Suprapubic skin (tissue), 4 donors: ENCODE data around the gene CFAP20DC. TPM values are rescaled to one million over a fixed set of nuclear protein-coding genes. Genes with fewer than 3 reads are reported as not detected.

ENCODE experiments used
- DNase-seq, 2 donors: peaks; one replicate each; pipeline ENCODE4 v3.0.0-alpha.2; 2019; ENCODE audit warnings: low spot score in 2 of 2
- H3K27ac ChIP-seq: fragments of 200-600 bp; sonication (generic); one replicate; pipeline ENCODE4 v1.5.1; 2019
- H3K27me3 ChIP-seq: fragments of 200-600 bp; sonication (generic); one replicate; pipeline ENCODE4 v1.5.1; 2019
- H3K36me3 ChIP-seq: fragments of 200-600 bp; sonication (generic); one replicate; pipeline ENCODE4 v1.5.1; 2019
- H3K4me1 ChIP-seq: fragments of 200-600 bp; sonication (generic); one replicate; pipeline ENCODE4 v1.5.1; 2019
- H3K4me3 ChIP-seq: fragments of 200-600 bp; sonication (generic); one replicate; pipeline ENCODE4 v1.5.1; 2019; ENCODE audit warnings: mild to moderate bottlenecking
- H3K9me3 ChIP-seq: fragments of 200-600 bp; sonication (generic); one replicate; pipeline ENCODE4 v1.5.1; 2019
- EP300 ChIP-seq: sonication (generic); formaldehyde crosslinking; IDR thresholded peaks from one replicate; pipeline ENCODE4 v1.6.1; 2017; ENCODE audit warnings: antibody characterized with exemption
- POLR2A ChIP-seq, 2 donors: fragments of 450-650 bp; IDR thresholded peaks; one replicate each; pipeline ENCODE4 v1.6.1; 2017; ENCODE audit warnings: antibody characterized with exemption in 2 of 2, mild to moderate bottlenecking in 2 of 2, moderate library complexity in 2 of 2
- POLR2AphosphoS5 ChIP-seq, 3 donors: sonication (generic); formaldehyde crosslinking; IDR thresholded peaks; one replicate each; pipeline ENCODE4 v1.6.1; 2017; ENCODE audit warnings: antibody characterized with exemption in 3 of 3
- WGBS: methylation state at CpG from one replicate; pipeline ENCODE4 v1.1.5; 2018; 5-methylcytosine and 5-hydroxymethylcytosine counted together
- total RNA-seq, 4 donors: library from RNA; depleted of rRNA; stranded (reverse); fragments of >200 nt; gene quantifications; one replicate each; pipeline ENCODE4 v1.1.0, GENCODE V29; 2016
- TF ChIP-seq, protein P1 (sequence below), 2 donors: fragments of 200-600 bp in 1 of 2; fragments of 450-650 bp in 1 of 2; sonication (generic) in 1 of 2; IDR thresholded peaks; one replicate each; pipeline ENCODE4 v1.5.1; 2016 to 2019; ENCODE audit warnings: antibody characterized with exemption in 2 of 2, mild to moderate bottlenecking in 1 of 2, moderate library complexity in 1 of 2

CFAP20DC gene
- total RNA-seq, 4 donors from 2014 or later: 0.53 to 2.3 (median 0.94) TPM

DNA sequence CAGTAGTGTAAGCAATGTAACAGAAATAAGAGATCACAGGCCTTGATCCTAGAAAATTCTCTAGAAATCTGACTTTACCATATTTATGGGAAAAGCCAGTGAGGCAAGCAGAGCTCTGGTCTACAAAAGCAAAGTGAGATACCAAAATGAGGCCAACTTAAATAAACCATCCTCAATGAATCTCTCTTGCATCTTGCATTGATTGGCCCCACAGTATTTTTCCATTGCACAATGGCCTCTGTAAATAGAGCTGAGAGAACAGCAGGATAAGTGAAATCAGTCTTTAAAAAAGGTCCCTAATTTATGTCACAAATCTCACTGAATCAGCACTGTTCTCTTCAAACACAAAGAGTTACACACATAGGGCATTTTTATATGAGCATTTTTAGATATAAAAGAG lies 8.9 kb downstream of the CFAP20DC start:
- TF ChIP-seq, protein P1, sequence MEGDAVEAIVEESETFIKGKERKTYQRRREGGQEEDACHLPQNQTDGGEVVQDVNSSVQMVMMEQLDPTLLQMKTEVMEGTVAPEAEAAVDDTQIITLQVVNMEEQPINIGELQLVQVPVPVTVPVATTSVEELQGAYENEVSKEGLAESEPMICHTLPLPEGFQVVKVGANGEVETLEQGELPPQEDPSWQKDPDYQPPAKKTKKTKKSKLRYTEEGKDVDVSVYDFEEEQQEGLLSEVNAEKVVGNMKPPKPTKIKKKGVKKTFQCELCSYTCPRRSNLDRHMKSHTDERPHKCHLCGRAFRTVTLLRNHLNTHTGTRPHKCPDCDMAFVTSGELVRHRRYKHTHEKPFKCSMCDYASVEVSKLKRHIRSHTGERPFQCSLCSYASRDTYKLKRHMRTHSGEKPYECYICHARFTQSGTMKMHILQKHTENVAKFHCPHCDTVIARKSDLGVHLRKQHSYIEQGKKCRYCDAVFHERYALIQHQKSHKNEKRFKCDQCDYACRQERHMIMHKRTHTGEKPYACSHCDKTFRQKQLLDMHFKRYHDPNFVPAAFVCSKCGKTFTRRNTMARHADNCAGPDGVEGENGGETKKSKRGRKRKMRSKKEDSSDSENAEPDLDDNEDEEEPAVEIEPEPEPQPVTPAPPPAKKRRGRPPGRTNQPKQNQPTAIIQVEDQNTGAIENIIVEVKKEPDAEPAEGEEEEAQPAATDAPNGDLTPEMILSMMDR (IDR thresholded peaks at IDR 0.05): no peak
- no peak for DNase-seq
- H3K4me1 ChIP-seq: no peaks in the 10 kb centered on the region
- no peaks in the 10 kb centered on the region for H3K27me3 ChIP-seq
- no peaks in the 10 kb centered on the region for H3K9me3 ChIP-seq
- H3K4me3 ChIP-seq: no peak overlapping the region
- no peak overlapping the region for H3K27ac ChIP-seq
- H3K36me3 ChIP-seq: no peaks in the 10 kb centered on the region

DNA sequence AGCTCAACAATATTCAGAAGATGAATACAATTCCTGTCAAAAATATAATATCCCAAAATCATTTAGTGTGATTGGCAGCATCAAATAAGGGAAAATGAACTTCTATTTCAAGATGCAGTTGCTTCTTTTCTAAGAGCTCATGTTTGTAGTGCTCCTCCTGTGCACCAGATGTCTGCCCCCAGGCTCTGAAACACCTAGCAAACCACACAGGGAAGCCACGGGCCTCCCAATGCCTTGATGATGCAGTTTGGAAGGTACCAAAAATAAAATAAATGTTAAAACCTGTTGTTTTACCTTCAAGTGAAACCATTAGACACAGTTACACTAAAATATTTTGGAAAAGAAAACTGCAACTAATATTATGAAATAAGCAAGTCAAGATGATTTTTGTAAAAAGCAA lies 22.2 kb downstream of the CFAP20DC start:
- Histone ChIP-seq H3K4me3 (no peak overlapping the region), H3K9me3 (no peaks in the 10 kb centered on the region), H3K27me3 (no peaks in the 10 kb centered on the region), H3K4me1 (no peaks in the 10 kb centered on the region), H3K27ac (no peak overlapping the region), H3K36me3 (no peaks in the 10 kb centered on the region)
- TF ChIP-seq EP300 (no peak), POLR2A (IDR thresholded peaks at IDR 0.05) (no peak), POLR2AphosphoS5 (IDR thresholded peaks at IDR 0.05) (no peak)
- TF ChIP-seq, protein P1 (IDR thresholded peaks at IDR 0.05): no peak
- no peak for DNase-seq
- WGBS: 52% methylated on average over 1 of the region's 1 CpG

DNA sequence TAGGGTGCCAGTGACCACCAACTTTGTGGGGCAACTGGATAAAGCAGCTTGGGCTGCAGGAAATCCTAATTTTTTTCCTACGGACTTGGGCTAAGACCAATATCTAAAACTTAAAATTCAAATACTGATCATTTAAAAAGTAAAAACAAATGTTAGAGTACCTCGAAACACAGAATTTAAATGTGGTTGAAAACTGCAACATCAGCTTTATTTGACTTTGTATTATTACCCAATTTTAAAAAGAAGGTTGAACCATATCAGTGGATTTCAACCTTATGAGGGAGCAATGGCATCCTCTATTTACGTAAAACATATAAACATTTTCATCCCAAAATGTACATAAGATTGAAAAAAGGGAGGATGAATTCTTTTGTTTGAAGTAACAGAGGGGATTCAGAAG lies 26.2 kb downstream of the CFAP20DC start:
- 64% methylated on average over 3 of the region's 3 CpGs for WGBS
- Histone ChIP-seq H3K27me3 (no peaks in the 10 kb centered on the region), H3K4me1 (no peaks in the 10 kb centered on the region), H3K9me3 (no peaks in the 10 kb centered on the region), H3K36me3 (no peaks in the 10 kb centered on the region), H3K27ac (no peak overlapping the region), H3K4me3 (no peak overlapping the region)
- TF ChIP-seq POLR2AphosphoS5 (IDR thresholded peaks at IDR 0.05) (no peak), EP300 (no peak), POLR2A (IDR thresholded peaks at IDR 0.05) (no peak)
- TF ChIP-seq, protein P1 (IDR thresholded peaks at IDR 0.05): no peak
- no peak for DNase-seq

DNA sequence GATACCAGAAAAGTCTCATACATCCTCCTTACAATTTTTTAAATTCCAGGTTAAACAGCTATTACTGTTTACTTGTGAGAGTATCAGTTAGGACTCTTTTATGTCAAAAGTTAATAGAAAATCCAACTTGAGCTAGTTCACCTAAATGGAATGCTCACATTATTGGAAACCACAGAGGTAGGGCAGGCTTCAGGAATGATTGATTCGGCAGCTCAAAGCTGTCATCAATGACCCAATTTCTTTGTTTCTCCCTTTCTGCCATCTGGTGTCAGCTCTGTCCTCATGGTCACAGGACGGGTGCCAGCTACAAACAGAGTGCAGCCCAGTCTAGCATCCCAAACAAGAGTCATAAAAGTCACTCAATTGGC lies 32.2 kb downstream of the CFAP20DC start:
- H3K9me3 ChIP-seq: no peaks in the 10 kb centered on the region
- no peak overlapping the region for H3K4me3 ChIP-seq
- H3K27ac ChIP-seq: peak overlapping the region; percentile 44
- DNase-seq: no peak
- no peaks in the 10 kb centered on the region for H3K4me1 ChIP-seq
- TF ChIP-seq, protein P1 (IDR thresholded peaks at IDR 0.05): no peak
- TF ChIP-seq POLR2AphosphoS5 (IDR thresholded peaks at IDR 0.05): no peak
- TF ChIP-seq EP300: no peak
- TF ChIP-seq POLR2A (IDR thresholded peaks at IDR 0.05): no peak
- H3K36me3 ChIP-seq: no peaks in the 10 kb centered on the region
- 72% methylated on average over 2 of the region's 2 CpGs for WGBS
- no peaks in the 10 kb centered on the region for H3K27me3 ChIP-seq

DNA sequence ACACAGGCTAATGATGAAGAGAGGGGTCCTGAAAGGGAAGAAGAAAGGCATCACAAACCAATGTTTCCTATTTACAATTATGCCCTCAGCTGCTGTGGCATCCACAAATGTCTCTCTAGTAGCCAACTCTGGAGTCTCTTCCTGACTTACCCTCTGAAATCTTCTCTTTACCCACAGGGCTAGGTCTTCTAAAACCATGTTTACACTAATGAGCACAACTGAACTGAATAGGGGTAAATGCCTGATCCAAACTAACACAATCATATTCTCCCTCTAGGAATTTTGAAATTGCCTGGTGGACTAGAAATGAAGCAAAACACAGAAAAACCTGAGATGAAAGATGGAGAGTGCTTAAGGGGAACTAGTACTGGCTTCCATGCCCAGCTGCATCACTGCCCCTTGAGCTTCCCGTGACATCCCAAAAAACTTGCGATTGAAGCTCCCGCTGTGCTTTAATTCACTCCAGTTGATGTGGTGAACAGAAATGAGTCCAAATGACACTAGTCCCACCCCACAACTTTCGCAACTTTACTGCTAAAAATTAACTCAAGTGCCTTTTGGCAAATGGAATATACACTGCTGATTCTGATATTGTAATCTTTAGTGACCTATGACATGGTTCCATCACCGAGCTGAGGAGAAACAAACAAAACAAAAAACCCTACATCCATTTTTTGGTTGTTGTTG lies 32.8 kb downstream of the CFAP20DC start:
- H3K4me1 ChIP-seq: no peaks in the 10 kb centered on the region
- no peaks in the 10 kb centered on the region for H3K27me3 ChIP-seq
- TF ChIP-seq, protein P1 (IDR thresholded peaks at IDR 0.05): no peak
- TF ChIP-seq POLR2A (IDR thresholded peaks at IDR 0.05): no peak
- no peak for TF ChIP-seq EP300
- TF ChIP-seq POLR2AphosphoS5 (IDR thresholded peaks at IDR 0.05): no peak
- WGBS: 68% methylated on average over 5 of the region's 5 CpGs
- peak in 1 of 2 donors; percentile 74 for DNase-seq
- no peak overlapping the region for H3K4me3 ChIP-seq
- peak overlapping the region; percentile 44 for H3K27ac ChIP-seq
- H3K9me3 ChIP-seq: no peaks in the 10 kb centered on the region
- no peaks in the 10 kb centered on the region for H3K36me3 ChIP-seq
